ENCODE measurements around the gene CCDC172. TPM values are rescaled to one million over a fixed set of nuclear protein-coding genes. Genes with fewer than 3 reads are reported as not detected.
"Not testable (repeated sequence)": the region's sequence is repeated elsewhere in the genome, so short reads cannot be mapped to it uniquely, and the experiment has no call there.

Gene CCDC172
- total RNA-seq, 1 experiment from 2014 or later, result not detected

DNA sequence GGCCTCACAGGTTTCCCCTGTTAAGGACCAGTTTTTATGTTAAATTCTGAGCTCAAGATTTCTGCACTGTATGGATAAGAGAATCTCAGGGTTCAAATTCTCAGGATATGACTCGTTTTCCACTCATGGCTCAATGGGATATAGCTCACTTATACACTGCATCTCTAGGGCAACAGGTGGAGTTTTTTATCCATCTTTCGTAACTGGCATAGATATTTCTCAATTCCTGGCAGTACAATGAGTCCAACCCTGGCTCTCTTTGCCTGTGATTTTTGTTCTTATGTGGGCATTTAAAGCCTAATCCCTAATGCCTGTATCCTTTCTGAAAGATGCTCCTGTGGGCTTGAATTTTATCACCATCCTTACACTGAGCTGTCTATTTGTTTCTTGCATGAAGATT lies 7.6 kb downstream of the CCDC172 start:
- no peak for DNase-seq (ENCODE audit: low read depth)

DNA sequence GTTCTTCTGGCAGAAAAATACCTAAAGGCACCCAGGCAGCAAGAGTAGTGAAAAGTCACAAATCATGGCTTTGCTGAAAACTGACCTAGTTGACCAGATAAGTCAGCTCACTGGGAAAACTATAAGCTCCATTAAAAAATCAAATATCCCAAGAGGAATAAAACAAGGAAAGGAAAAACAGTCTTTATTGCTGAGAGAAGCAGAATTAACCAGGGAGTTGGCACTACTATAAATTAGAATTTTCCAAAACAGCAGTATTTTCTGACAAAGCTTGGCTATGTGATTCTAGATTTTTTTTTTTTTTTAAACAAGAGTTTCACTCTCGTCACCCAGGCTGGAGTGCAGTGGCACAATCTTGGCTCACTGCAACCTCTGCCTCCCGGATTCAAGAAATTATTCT lies 12.6 kb downstream of the CCDC172 start:
- DNase-seq (ENCODE audit: low read depth), result no peak

DNA sequence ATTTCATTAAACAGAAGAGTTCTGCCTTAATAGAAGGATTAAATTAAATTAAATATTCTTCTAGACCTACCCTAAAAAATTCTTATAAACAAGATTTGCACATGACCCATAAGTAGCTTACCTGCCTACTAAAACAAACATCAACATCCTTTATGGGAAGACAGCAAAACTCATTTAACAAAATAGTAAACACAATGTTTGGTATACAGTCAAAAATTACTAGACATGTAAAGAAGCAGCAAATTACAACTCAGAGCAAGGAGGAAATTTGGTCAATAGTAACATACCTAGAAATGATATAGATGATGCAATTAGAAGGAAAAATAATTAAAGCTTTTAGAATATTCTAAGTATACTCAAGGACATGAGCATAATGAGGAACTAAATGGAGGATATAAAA lies 27.9 kb downstream of the CCDC172 start:
- no peak for DNase-seq (ENCODE audit: low read depth)

DNA sequence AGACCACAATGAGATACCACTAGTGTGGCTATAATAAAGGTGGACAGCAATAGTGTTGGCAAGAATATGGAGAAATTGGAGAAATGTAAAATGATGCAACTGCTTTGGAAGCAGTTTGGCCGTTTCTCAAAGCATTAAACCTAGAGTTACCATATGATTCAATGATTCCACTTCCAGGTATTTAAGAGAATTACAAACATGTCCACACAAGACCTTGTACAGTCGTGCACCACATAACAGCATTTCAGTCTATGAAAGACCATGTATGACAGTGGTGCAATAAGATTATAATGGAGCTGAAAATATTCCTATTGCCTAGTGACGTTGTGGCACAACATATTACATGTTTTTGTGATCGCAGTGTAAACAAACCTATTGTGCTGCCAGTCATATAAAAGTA lies 29.6 kb downstream of the CCDC172 start:
- no peak for DNase-seq (ENCODE audit: low read depth)

GRCh38 chr10:116355341-116355740 lies 31.1 kb downstream of the CCDC172 start:
- no peak for DNase-seq (ENCODE audit: low read depth)

DNA sequence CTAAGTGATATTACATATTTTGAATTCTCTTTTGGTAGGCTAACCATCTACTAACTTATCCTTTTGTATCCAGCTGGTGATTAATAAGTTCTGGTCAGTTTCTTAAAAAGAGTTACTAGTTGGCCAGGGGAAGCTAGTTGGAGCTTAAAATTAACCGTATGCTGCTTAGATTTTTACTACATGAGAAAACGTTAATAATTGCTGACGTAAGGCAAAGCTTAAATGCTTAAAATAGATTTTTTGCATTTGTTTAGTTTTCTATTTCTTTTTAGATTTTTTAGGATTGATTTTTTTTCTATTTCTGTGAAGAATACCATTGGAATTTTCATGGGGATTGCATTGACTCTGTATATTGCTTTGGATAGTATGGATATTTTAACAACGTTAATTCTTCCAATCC lies 32.6 kb downstream of the CCDC172 start:
- no peak for DNase-seq (ENCODE audit: low read depth)

DNA sequence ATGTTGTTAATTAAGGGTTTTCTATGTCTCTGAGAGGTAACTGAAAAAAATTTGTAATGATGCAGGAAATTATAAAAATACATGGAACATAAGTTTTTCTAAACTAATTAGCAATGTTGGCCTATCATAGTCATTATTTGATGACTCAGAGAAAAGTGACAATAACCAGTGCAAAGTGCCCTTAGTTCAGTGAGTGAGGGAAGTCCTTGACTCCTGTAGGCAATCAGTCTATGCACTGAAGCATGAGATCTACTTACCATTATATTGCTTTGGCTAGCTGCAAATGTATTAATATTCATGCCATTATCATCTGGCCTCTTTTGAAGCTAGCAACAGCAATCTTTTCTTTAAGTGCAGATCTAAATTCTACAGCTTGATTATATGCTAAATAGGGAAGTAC lies 40.6 kb downstream of the CCDC172 start:
- no peak for DNase-seq (ENCODE audit: low read depth)

DNA sequence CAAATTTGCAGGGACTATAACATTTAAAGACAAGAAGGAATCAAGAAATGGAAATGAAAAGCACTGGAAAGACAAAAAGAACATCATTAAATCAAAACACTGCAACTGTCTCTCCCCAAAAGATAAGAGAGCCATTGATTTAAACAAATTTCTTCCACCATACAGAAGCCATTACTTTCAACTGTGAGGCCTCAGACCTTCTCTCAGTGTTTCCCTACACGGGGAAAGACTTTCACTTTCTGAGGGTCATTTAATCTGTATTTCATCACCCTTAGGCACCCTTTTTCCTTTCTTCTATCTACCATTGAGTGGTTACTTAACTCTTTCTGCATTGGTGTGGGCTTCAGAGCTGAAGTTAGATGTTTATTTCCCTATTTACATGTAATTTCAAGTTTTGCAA lies 47.5 kb downstream of the CCDC172 start:
- no peak for DNase-seq (ENCODE audit: low read depth)

- no peak for DNase-seq (ENCODE audit: low read depth)
These were observed 58.0 kb downstream of the CCDC172 start for GRCh38 chr10:116382290-116382689.

GRCh38 chr10:116385311-116385710 lies 61.1 kb downstream of the CCDC172 start:
- DNase-seq (ENCODE audit: low read depth), result no peak

- peak; percentile 9 for DNase-seq (ENCODE audit: low read depth)
These were observed 62.0 kb downstream of the CCDC172 start for GRCh38 chr10:116385994-116386809.

DNA sequence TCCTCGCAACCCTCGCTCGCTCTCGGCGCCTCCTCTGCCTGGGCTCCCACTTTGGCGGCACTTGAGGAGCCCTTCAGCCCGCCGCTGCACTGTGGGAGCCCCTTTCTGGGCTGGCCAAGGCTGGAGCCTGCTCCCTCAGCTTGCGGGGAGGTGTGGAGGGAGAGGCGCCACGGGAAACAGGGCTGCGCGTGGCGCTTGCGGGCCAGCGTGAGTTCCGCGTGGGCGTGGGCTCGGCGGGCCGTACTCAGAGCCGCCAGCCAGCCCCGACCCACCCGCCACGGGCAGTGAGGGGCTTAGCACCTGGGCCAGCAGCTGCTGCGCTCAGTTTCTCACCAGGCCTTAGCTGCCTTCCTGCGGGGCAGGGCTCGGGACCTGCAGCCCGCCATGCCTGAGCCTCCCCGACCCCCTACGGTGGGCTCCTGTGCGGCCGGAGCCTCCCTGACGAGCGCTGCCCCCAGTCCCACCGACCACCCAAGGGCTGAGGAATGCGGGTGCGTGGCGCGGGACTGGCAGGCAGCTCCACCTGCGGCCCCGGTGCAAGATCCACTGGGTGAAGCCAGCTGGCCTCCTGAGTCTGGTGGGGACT lies 69.1 kb downstream of the CCDC172 start:
- DNase-seq (ENCODE audit: low read depth), result not testable (repeated sequence)

DNA sequence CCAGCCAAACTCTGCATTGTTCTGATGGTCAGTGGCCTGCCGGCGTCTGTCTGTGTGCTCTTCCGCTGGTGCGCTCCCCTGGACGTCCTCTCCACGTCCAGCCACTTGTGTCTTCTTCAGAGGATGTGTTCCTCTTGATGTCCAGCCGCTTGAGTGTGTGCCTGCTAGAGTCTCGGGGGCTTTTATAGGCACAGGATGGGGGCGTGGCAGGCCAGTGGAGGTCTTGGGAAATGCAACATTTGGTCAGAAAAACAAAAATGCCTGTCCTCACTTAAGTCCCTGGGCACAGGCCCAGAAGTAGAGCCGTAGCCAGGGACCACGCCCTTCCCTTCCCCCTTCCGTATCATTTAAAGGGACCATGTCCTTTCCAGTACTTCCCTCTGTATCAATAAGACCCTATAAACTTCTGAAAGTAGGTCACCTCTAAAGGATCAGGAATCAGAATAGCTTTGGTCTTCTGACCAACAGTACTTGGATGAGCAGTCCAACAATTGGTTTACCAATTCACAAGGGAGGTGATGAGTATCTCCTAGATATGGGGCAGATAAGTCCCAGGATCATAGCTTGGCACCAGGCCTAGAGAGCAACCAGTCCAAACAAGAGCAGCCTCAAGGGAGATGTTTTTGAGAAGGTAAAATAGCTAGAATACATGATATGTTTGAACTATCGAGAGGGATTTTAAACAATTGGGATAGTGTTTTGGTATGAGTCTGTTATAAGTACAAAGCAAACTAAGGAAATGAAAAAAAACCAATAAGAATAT lies 71.2 kb downstream of the CCDC172 start:
- no peak for DNase-seq (ENCODE audit: low read depth)

DNA sequence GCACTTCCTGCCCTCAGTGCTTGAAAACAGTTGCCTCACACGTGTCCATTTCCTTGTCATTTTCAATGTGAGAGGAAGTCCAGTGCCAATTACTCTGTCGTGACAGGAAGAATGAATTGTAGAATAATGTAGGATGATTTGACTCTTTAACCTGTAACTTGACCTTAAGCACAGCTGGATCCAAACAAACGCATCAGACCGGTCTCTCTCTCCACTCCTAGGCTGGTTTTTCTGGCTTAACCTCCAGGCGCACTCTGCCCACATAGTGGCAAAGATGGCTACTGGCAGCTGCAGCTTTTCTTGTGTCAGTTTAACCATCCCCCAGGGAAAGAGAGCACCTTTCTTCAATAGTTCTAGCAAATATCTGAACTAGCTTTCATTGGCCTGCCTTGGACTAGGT lies 74.0 kb downstream of the CCDC172 start:
- no peak for DNase-seq (ENCODE audit: low read depth)

- DNase-seq (ENCODE audit: low read depth), result no peak
These were observed 78.6 kb downstream of the CCDC172 start for GRCh38 chr10:116402858-116403257.

- DNase-seq (ENCODE audit: low read depth), result peak; percentile 16
These were observed 79.5 kb downstream of the CCDC172 start for GRCh38 chr10:116403740-116404250.

DNA sequence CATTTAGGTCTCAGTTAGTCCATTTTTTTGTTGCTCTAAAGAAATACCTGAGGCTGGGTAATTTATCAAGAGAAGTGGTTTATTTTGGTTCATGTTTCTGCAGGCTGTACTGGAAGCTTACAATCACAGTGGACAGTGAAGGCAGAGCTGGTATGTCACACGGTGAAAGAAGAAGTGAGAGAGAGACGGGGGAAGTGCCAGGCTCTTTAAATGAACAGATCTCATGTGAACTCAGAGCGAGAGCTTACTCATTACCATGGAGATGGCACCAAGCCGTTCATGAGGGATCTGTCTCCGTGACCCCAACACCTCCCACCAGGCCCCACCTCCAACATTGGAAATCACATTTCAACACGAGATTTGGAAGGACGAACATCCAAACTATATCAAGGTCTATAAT lies 84.5 kb downstream of the CCDC172 start:
- DNase-seq (ENCODE audit: low read depth), result peak; percentile 9

DNA sequence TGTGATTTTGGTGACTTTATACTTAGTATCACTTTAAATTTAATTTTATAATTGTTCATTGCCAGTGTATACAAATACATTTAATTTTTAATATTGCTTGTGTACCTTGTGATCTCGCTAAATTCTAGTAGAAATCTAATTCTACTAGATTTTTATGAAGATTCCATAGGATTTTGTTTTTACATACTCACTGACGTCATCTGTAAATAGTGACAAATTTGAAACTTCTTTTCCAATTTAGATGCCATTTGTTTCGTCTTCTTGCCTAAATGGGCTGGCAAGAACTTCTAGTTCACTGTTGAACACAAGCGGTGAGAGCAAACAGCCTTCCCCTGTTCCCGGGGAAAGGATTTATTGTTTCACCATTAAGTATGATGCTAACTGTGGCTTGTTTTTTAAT lies 86.1 kb downstream of the CCDC172 start:
- no peak for DNase-seq (ENCODE audit: low read depth)

- DNase-seq (ENCODE audit: low read depth), result peak; percentile 18
These were observed 93.6 kb downstream of the CCDC172 start for GRCh38 chr10:116417821-116418220.

DNA sequence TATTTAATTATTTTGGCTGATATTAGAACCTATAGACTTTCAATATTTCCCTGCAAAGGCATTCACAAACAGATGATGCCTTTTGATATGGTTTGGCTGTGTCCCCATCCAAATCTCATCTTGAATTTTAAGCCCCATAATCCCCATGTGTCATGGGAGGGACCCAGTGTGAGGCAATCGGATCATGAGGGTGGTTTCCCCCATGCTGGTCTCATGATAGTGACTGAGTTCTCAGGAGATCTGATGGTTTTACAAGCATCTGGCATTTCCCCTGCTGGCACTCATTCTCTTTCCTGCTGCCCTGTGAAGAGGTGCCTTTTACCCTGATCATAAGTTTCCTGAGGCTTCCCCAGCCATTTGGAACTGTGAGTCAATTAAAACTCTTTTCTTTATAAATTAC lies 94.1 kb downstream of the CCDC172 start:
- peak; percentile 26 for DNase-seq (ENCODE audit: low read depth)

- no peak for DNase-seq (ENCODE audit: low read depth)
These were observed 97.6 kb downstream of the CCDC172 start for GRCh38 chr10:116421815-116422214.

DNA sequence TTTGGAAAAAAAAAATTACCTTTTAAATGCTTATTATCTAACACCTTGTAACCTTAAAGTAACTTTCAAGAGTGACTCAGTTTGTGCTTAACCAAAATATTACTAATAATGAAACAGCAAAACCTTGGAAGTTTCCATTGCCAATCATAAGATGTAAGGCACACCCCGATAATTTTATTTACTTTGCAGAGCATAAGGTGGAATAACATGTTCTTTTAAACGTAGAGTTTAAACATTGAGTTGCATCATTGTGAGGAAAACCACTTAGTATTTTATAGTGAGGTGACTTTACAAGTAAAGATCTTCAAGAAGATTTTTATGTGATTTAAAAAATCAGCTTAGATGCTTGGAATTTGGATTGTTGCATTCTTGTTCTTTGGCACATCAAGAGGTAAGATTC lies 103.4 kb downstream of the CCDC172 start, which contains the start of gene PNLIPRP3:
Gene PNLIPRP3, plus strand, starts transcription at position 177 of the 400 bp plus-strand sequence. Its CDS starts 166 bp downstream, at position 343.
- DNase-seq (ENCODE audit: low read depth), result no peak
